MM.1S (cell line): Measurements from ENCODE around the gene RELN.

Source experiments
- DNase-seq: peaks from one replicate; pipeline ENCODE4 v3.0.0-alpha.2; 2015
- H2AFZ ChIP-seq: fragments of 300-600 bp; sonication (generic); 2 replicates; pipeline ENCODE4 v1.6.0; 2016; ENCODE audit warnings: antibody characterized with exemption, low read length
- H3F3A ChIP-seq: fragments of 300-600 bp; sonication (generic); 2 replicates; pipeline ENCODE4 v1.6.1; 2016; ENCODE audit warnings: mild to moderate bottlenecking, antibody characterized with exemption, low read length, moderate library complexity, mixed read lengths; ENCODE audit not compliant: insufficient read depth
- H3K27ac ChIP-seq: fragments of 300-600 bp; sonication (generic); 2 replicates; pipeline ENCODE4 v1.5.1; 2016; ENCODE audit warnings: mild to moderate bottlenecking, low read length
- H3K27me3 ChIP-seq: fragments of 300-600 bp; sonication (generic); replicated peaks from 2 replicates; pipeline ENCODE4 v1.6.0; 2016; ENCODE audit warnings: low read length; ENCODE audit not compliant: insufficient read depth
- H3K36me3 ChIP-seq: fragments of 300-600 bp; sonication (generic); replicated peaks from 2 replicates; pipeline ENCODE4 v1.6.1; 2016; ENCODE audit warnings: mild to moderate bottlenecking, low read length, mixed read lengths; ENCODE audit not compliant: insufficient read depth
- H3K4me1 ChIP-seq: fragments of 300-600 bp; sonication (generic); 2 replicates; pipeline ENCODE4 v1.6.1; 2016; ENCODE audit warnings: low read length, mixed read lengths
- H3K4me2 ChIP-seq: fragments of 300-600 bp; sonication (generic); 2 replicates; pipeline ENCODE4 v1.6.0; 2016; ENCODE audit warnings: low read depth, low read length
- H3K4me3 ChIP-seq: fragments of 300-600 bp; sonication (generic); 2 replicates; pipeline ENCODE4 v1.5.1; 2016; ENCODE audit warnings: low read length, mixed read lengths
- H3K79me2 ChIP-seq: fragments of 300-600 bp; sonication (generic); 2 replicates; pipeline ENCODE4 v1.6.1; 2016; ENCODE audit warnings: mixed run types, low read length, mixed read lengths
- H3K9ac ChIP-seq: fragments of 300-600 bp; sonication (generic); 2 replicates; pipeline ENCODE4 v1.6.1; 2016; ENCODE audit warnings: low read length, mixed read lengths
- H3K9me2 ChIP-seq: fragments of 300-600 bp; sonication (generic); replicated peaks from 2 replicates; pipeline ENCODE4 v1.6.1; 2016; ENCODE audit warnings: mild to moderate bottlenecking, low read length, mixed read lengths; ENCODE audit not compliant: insufficient read depth
- H3K9me3 ChIP-seq: fragments of 300-600 bp; sonication (generic); replicated peaks from 2 replicates; pipeline ENCODE4 v1.6.1; 2016; ENCODE audit warnings: mild to moderate bottlenecking, low read length, mixed read lengths; ENCODE audit not compliant: insufficient read depth
- H4K20me1 ChIP-seq: fragments of 300-600 bp; sonication (generic); 2 replicates; pipeline ENCODE4 v1.6.1; 2016; ENCODE audit warnings: mild to moderate bottlenecking, low read length, moderate library complexity, mixed read lengths; ENCODE audit not compliant: insufficient read depth
- CTCF ChIP-seq: fragments of 300-600 bp; sonication (generic); IDR thresholded peaks from 2 replicates; pipeline ENCODE4 v1.5.1; 2016; ENCODE audit warnings: antibody characterized with exemption, low read length, mixed read lengths
- EZH2 ChIP-seq: fragments of 300-600 bp; sonication (generic); optimal IDR thresholded peaks from 2 replicates; pipeline ENCODE3; 2017; ENCODE audit warnings: low read depth, mild to moderate bottlenecking, antibody characterized with exemption, low read length, mixed read lengths
- EZH2phosphoT487 ChIP-seq: fragments of 300-600 bp; sonication (generic); IDR thresholded peaks from 2 replicates; pipeline ENCODE4 v1.6.1; 2018; ENCODE audit warnings: antibody characterized with exemption, low read length

Gene RELN

GRCh38 chr7:103597606-103598005, 391.9 kb downstream of the RELN start:
- no peak overlapping the region for H3K27ac ChIP-seq
- DNase-seq, result no peak
- H3K9me2 ChIP-seq, result no peaks in the 10 kb centered on the region
- H3K9ac ChIP-seq, result no peak overlapping the region
- TF ChIP-seq CTCF (no peak), EZH2phosphoT487 (no peak)
- H3K27me3 ChIP-seq, result no peaks in the 10 kb centered on the region
- H2AFZ ChIP-seq, result no peak overlapping the region
- no peaks in the 10 kb centered on the region for H3K9me3 ChIP-seq
- H3F3A ChIP-seq, result no peaks in the 10 kb centered on the region
- no peaks in the 10 kb centered on the region for H3K4me1 ChIP-seq
- no peaks in the 10 kb centered on the region for H3K79me2 ChIP-seq
- H3K4me3 ChIP-seq, result no peak overlapping the region
- no peaks in the 10 kb centered on the region for H3K36me3 ChIP-seq
- no peaks in the 10 kb centered on the region for H4K20me1 ChIP-seq
- no peak overlapping the region for H3K4me2 ChIP-seq

- H3K9me3 ChIP-seq, result no peaks in the 10 kb centered on the region
- no peaks in the 10 kb centered on the region for H3K4me1 ChIP-seq
- H3K4me2 ChIP-seq, result no peak overlapping the region
- no peak overlapping the region for H3K4me3 ChIP-seq
- H3K27ac ChIP-seq, result no peak overlapping the region
- DNase-seq, result no peak
- no peak for TF ChIP-seq CTCF
- no peak for TF ChIP-seq EZH2
- no peak for TF ChIP-seq EZH2phosphoT487
- H3K36me3 ChIP-seq, result no peaks in the 10 kb centered on the region
- H2AFZ ChIP-seq, result no peak overlapping the region
- no peaks in the 10 kb centered on the region for H4K20me1 ChIP-seq
- H3F3A ChIP-seq, result no peaks in the 10 kb centered on the region
- no peaks in the 10 kb centered on the region for H3K9me2 ChIP-seq
- H3K27me3 ChIP-seq, result no peaks in the 10 kb centered on the region
- H3K9ac ChIP-seq, result no peak overlapping the region
- H3K79me2 ChIP-seq, result no peaks in the 10 kb centered on the region
Measured at GRCh38 chr7:103594186-103594585, 395.3 kb downstream of the RELN start.

GRCh38 chr7:103593691-103594090, 395.8 kb downstream of the RELN start:
- H3F3A ChIP-seq, result no peaks in the 10 kb centered on the region
- H3K9me2 ChIP-seq, result no peaks in the 10 kb centered on the region
- H4K20me1 ChIP-seq, result no peaks in the 10 kb centered on the region
- H3K9ac ChIP-seq, result no peak overlapping the region
- H3K4me2 ChIP-seq, result no peak overlapping the region
- TF ChIP-seq EZH2phosphoT487, result no peak
- no peak for TF ChIP-seq EZH2
- TF ChIP-seq CTCF, result no peak
- H3K27me3 ChIP-seq, result no peaks in the 10 kb centered on the region
- no peaks in the 10 kb centered on the region for H3K4me1 ChIP-seq
- H3K27ac ChIP-seq, result no peak overlapping the region
- H2AFZ ChIP-seq, result no peak overlapping the region
- no peak for DNase-seq
- no peak overlapping the region for H3K4me3 ChIP-seq
- H3K36me3 ChIP-seq, result no peaks in the 10 kb centered on the region
- H3K79me2 ChIP-seq, result no peaks in the 10 kb centered on the region
- no peaks in the 10 kb centered on the region for H3K9me3 ChIP-seq
